HepG2 (cell line): ENCODE data around the gene NPPA. TPM values are rescaled to one million over a fixed set of nuclear protein-coding genes. Genes with fewer than 3 reads are reported as not detected.

Experiments used
- ATF1 ChIP-seq: IDR thresholded peaks from 2 replicates; pipeline ENCODE4 v1.6.1; 2016; ENCODE audit warnings: mild to moderate bottlenecking, control low read depth
- ATF5 ChIP-seq: sonication (generic); formaldehyde crosslinking; IDR thresholded peaks from 2 replicates; pipeline ENCODE4 v1.4.0; 2020; ENCODE audit warnings: mild to moderate bottlenecking, low read depth, missing genetic modification reagents
- E2F2 ChIP-seq: sonication (generic); formaldehyde crosslinking; IDR thresholded peaks from 2 replicates; pipeline ENCODE4 v1.4.0; 2020; ENCODE audit warnings: missing genetic modification reagents, borderline replicate concordance
- FOXA3 ChIP-seq: IDR thresholded peaks from 2 replicates; pipeline ENCODE4 v1.6.1; 2016; ENCODE audit warnings: missing genetic modification reagents, missing compliant biosample characterization
- LRRFIP1 ChIP-seq: sonication (generic); formaldehyde crosslinking; conservative IDR thresholded peaks from 2 replicates; pipeline ENCODE4 v1.4.0; 2020; ENCODE audit warnings: missing genetic modification reagents
- MED13 ChIP-seq: sonication (generic); formaldehyde crosslinking; IDR thresholded peaks from 2 replicates; pipeline ENCODE4 v1.5.0; 2020; ENCODE audit warnings: missing genetic modification reagents
- MEIS1 ChIP-seq: sonication (generic); formaldehyde crosslinking; IDR thresholded peaks from 2 replicates; pipeline ENCODE4 v1.9.0; 2021; ENCODE audit warnings: mild to moderate bottlenecking, missing genetic modification reagents, moderate library complexity, borderline replicate concordance
- POGK ChIP-seq: sonication (generic); formaldehyde crosslinking; conservative IDR thresholded peaks from 2 replicates; pipeline ENCODE4 v1.8.0; 2022; ENCODE audit warnings: mild to moderate bottlenecking, moderate library complexity, missing genetic modification reagents
- SKI ChIP-seq: fragments of 450-650 bp; IDR thresholded peaks from one replicate; pipeline ENCODE4 v1.6.1; 2018; ENCODE audit warnings: mild to moderate bottlenecking; ENCODE audit not compliant: partially characterized antibody
- SOX5 ChIP-seq: IDR thresholded peaks from 2 replicates; pipeline ENCODE4 v1.6.1; 2016; ENCODE audit warnings: borderline replicate concordance
- YY1 ChIP-seq: IDR thresholded peaks from 2 replicates; pipeline ENCODE4 v1.6.1; 2011; ENCODE audit warnings: low read length, low read depth, moderate library complexity, mild to moderate bottlenecking; ENCODE audit not compliant: insufficient read depth, insufficient replicate concordance
- ZMYM3 ChIP-seq: sonication (generic); formaldehyde crosslinking; IDR thresholded peaks from 2 replicates; pipeline ENCODE4 v1.5.1; 2020; ENCODE audit warnings: mild to moderate bottlenecking, missing genetic modification reagents
- ZNF124 ChIP-seq: sonication (generic); formaldehyde crosslinking; IDR thresholded peaks from 2 replicates; pipeline ENCODE4 v1.4.0; 2020; ENCODE audit warnings: missing genetic modification reagents
- ZNF431 ChIP-seq: sonication (generic); formaldehyde crosslinking; IDR thresholded peaks from 2 replicates; pipeline ENCODE4 v1.9.0; 2022; ENCODE audit warnings: missing genetic modification reagents, low read depth, mild to moderate bottlenecking, borderline replicate concordance
- ZNF557 ChIP-seq: sonication (generic); formaldehyde crosslinking; IDR thresholded peaks from 2 replicates; pipeline ENCODE4 v1.4.0; 2020; ENCODE audit warnings: missing genetic modification reagents
- ZNF614 ChIP-seq: IDR thresholded peaks from 2 replicates; pipeline ENCODE4 v1.6.1; 2018; ENCODE audit warnings: missing biosample characterization, missing genetic modification reagents, inconsistent platforms, borderline replicate concordance
- ZNF770 ChIP-seq: sonication (generic); formaldehyde crosslinking; IDR thresholded peaks from 2 replicates; pipeline ENCODE4 v1.5.0; 2020; ENCODE audit warnings: mild to moderate bottlenecking, missing genetic modification reagents
- ZNF784 ChIP-seq: sonication (generic); formaldehyde crosslinking; IDR thresholded peaks from 2 replicates; pipeline ENCODE4 v1.5.1; 2020; ENCODE audit warnings: missing genetic modification reagents, mild to moderate bottlenecking, borderline replicate concordance
- polyA plus RNA-seq, 8 experiments: library from polyadenylated mRNA; depleted of rRNA in 3 of 8; stranded (reverse) in 7 of 8; unstranded in 1 of 8; fragments of >200 nt; fragmentation: Illumina TruSeq in 4 of 8; extraction: Trizol in 4 of 8; gene quantifications; 2 replicates each; pipeline versions ENCODE4 v1.2.1 to v1.2.3, GENCODE V29; 2011 to 2016; ENCODE audit warnings: low read depth in 4 of 8, missing spikeins in 1 of 8, mixed read lengths in 1 of 8; ENCODE audit not compliant: insufficient read depth in 1 of 8
- total RNA-seq, 5 experiments: library from RNA; depleted of rRNA; stranded (reverse); fragments of >200 nt; fragmentation: Illumina TruSeq; extraction: Trizol; gene quantifications; 2 replicates each; pipeline ENCODE4 v1.2.3, GENCODE V29; 2016; ENCODE audit warnings: low read depth in 1 of 5

The NPPA gene
- total and polyA plus RNA-seq, 2 of the 13 experiments (the other 11 are each of a cell fraction or from before 2014, with no cell fraction given) = not detected

GRCh38 chr1:11842154-11843041 is 5.2 kb downstream of the NPPA start (continued):
- TF ChIP-seq FOXA3 (CRISPR knock-in tag) (peak; percentile 90), ZMYM3 (peak; percentile 42; the same call in 1 of the 2 replicates), MEIS1 (CRISPR knock-in tag) (peak; percentile 82; the same call in 1 of the 2 replicates), ZNF614 (CRISPR knock-in tag) (peak; percentile 64; the same call in 1 of the 2 replicates), SKI (peak; percentile 79), ZNF431 (CRISPR knock-in tag) (0 out of 2 replicates have a peak, but pooled peaks have one; percentile 67), ZNF770 (peak; percentile 50; the same call in 1 of the 2 replicates), LRRFIP1 (no peak), POGK (CRISPR knock-in tag) (peak; percentile 28; the same call in 1 of the 2 replicates), MED13 (CRISPR knock-in tag) (peak; percentile 32; the same call in 1 of the 2 replicates), ZNF124 (peak; percentile 92; the same call in 1 of the 2 replicates), E2F2 (CRISPR knock-in tag) (peak; percentile 49; the same call in 1 of the 2 replicates), SOX5 (peak; percentile 90), YY1 (peak; percentile 29), ATF1 (CRISPR knock-in tag) (peak; percentile 62; the same call in 1 of the 2 replicates), ATF5 (CRISPR knock-in tag) (0 out of 2 replicates have a peak, but pooled peaks have one; percentile 46), ZNF784 (CRISPR knock-in tag) (peak; percentile 76; the same call in 1 of the 2 replicates), ZNF557 (0 out of 2 replicates have a peak, but pooled peaks have one; percentile 59)
